KOPT-K1 (cell line): ENCODE measurements around the gene KIF26A.

ENCODE experiments used
- H3K27ac ChIP-seq: fragments of 200-600 bp; sonication (generic); 2 replicates; pipeline ENCODE4 v1.5.1; 2016; ENCODE audit warnings: antibody characterized with exemption, mild to moderate bottlenecking, low read depth, low read length; ENCODE audit not compliant: poor library complexity, severe bottlenecking
- H3K36me3 ChIP-seq: fragments of 200-600 bp; sonication (generic); 2 replicates; pipeline ENCODE4 v1.5.1; 2017; ENCODE audit warnings: antibody characterized with exemption, mild to moderate bottlenecking, low read length, moderate library complexity; ENCODE audit not compliant: insufficient read depth
- H3K9me3 ChIP-seq: fragments of 200-600 bp; sonication (generic); 2 replicates; pipeline ENCODE4 v1.5.1; 2017; ENCODE audit warnings: antibody characterized with exemption, low read length, mild to moderate bottlenecking; ENCODE audit not compliant: insufficient read depth, poor library complexity, severe bottlenecking

KIF26A gene

GRCh38 chr14:104161602-104162367 is 23.4 kb downstream of the KIF26A start:
- no peaks in the 10 kb centered on the region for H3K36me3 ChIP-seq
- no peaks in the 10 kb centered on the region for H3K9me3 ChIP-seq
- no peak overlapping the region for H3K27ac ChIP-seq

DNA sequence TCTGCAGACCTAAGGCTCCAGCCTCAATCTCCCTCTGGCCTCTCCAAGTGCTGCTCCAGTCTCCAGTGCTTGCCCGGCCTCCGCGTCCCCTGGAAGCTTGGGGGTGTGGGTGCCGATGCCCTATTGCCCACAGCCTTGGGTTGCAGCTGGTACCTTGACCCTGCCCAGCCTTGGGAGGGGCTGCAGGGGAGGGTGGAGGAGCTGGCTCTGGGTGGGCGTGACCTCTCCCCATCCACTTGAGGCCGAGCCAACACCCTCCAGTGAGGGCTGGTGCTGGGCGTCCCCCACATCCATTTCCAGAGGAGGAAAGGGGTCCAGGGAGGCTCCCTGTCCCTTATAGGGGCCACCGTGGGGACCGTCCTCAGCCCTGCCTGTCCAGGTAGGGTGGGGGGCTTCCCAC is 24.1 kb downstream of the KIF26A start:
- H3K9me3 ChIP-seq, result no peaks in the 10 kb centered on the region

DNA sequence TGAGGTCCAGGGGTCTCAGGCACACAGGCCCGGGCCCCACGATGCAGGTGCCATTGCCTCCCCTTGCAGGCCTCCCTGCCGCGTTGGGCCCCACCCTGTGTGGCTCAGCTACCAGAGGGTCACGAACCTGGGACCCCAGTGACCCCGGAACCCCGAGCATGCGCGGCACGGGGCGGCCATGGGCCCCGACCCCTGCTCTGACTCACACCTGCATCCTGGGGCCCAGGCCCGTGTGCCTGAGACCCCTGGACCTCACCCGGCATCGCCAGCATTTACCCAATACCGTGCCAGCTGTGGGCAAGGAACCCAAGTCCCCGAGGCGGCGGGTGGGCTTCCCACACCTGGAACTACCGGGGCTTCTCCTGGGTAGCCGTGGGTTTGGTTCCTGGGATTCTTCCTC is 25.2 kb downstream of the KIF26A start:
- Histone ChIP-seq H3K27ac (no peak overlapping the region), H3K36me3 (no peaks in the 10 kb centered on the region), H3K9me3 (no peaks in the 10 kb centered on the region)

More for the DNA sequence above, 24.1 kb downstream of the KIF26A start:
- H3K36me3 ChIP-seq, result no peaks in the 10 kb centered on the region
- no peak overlapping the region for H3K27ac ChIP-seq

DNA sequence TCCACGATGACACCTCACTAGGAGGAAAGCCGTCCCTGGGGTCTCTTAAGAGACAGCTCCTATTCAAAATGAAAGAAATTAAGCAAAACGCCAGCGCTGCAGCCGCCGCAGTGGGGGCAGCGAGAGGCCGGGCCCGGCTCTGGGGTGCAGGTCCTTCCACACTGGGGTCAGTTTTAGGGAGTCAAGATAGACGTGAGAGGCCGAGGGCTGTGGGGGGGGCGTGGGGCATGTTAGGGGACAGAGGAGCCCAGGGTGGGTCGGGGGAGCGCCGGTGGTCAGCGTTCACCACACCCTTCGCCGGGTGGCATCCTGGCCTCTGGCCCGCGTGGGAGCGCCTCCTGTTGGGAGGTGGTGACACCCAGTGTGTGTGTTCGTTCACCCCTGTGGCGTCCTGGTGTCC is 25.7 kb downstream of the KIF26A start:
- no peaks in the 10 kb centered on the region for H3K9me3 ChIP-seq
- H3K36me3 ChIP-seq, result no peaks in the 10 kb centered on the region
- no peak overlapping the region for H3K27ac ChIP-seq

- Histone ChIP-seq H3K36me3 (no peaks in the 10 kb centered on the region), H3K27ac (no peak overlapping the region), H3K9me3 (no peaks in the 10 kb centered on the region)
Observed at GRCh38 chr14:104164512-104164911, 26.1 kb downstream of the KIF26A start.

DNA sequence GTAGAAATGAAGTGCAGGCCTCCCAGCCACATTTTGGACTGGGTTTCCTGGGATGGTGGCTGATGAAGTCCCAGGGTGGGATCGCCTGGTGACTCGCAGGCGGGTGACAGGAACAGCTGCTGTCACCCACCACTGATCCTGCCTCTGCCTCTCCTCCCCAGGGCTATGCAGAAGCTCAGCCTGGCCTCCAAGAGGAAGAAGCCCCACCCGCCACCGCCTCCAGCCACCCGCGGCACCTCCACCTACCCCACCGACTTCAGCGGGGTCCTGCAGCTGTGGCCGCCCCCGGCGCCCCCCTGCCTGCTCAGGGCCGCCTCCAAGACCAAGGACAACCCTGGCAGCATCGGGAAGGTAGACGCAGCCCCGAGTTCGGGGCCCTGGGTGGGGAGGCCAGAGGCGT is 28.3 kb downstream of the KIF26A start:
- no peaks in the 10 kb centered on the region for H3K36me3 ChIP-seq
- H3K27ac ChIP-seq, result no peak overlapping the region

GRCh38 chr14:104168603-104169002 is 30.2 kb downstream of the KIF26A start:
- Histone ChIP-seq H3K9me3 (no peaks in the 10 kb centered on the region), H3K27ac (no peak overlapping the region)

More for the DNA sequence above, 28.3 kb downstream of the KIF26A start:
- H3K9me3 ChIP-seq, result no peaks in the 10 kb centered on the region

GRCh38 chr14:104169005-104169698 is 30.8 kb downstream of the KIF26A start:
- Histone ChIP-seq H3K36me3 (no peaks in the 10 kb centered on the region), H3K27ac (no peak overlapping the region), H3K9me3 (no peaks in the 10 kb centered on the region)

More at GRCh38 chr14:104168603-104169002, 30.2 kb downstream of the KIF26A start:
- no peaks in the 10 kb centered on the region for H3K36me3 ChIP-seq

GRCh38 chr14:104169699-104170479 is 31.5 kb downstream of the KIF26A start:
- Histone ChIP-seq H3K9me3 (no peaks in the 10 kb centered on the region), H3K27ac (no peak overlapping the region), H3K36me3 (no peaks in the 10 kb centered on the region)

DNA sequence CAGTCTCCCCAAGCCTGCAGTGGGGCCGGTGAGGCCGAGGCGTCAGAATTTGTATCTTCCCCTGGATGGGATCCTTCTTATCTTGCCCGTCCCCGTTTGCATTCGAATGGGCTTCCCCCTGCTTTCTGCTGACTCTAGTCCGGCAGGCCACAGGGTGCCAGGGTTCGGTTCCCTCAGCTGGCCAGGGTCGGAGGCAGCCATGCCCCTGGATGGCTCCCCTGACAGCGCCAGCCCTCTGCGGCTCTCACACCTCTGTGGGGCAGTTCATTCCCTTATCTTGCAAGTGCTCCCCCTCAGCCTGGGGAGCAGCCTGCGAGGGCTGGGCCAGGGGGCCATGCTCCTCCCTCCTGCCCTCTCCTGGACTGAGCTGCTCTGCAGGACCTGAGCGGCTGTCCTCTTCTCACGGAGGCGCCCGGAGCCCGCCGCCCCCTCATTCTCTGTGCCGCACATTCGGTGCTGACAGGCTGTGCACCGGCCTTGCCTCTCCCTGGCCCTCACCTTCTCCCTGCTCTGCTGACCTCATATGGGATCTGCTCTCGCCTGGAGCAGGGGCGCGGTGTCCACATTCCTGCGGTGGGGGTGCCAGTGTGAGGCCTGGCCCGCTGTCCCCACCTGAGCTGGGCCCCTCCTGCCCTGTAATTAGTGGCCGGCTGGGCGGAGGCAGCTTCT is 32.8 kb downstream of the KIF26A start:
- Histone ChIP-seq H3K36me3 (no peaks in the 10 kb centered on the region), H3K9me3 (no peaks in the 10 kb centered on the region), H3K27ac (no peak overlapping the region)

DNA sequence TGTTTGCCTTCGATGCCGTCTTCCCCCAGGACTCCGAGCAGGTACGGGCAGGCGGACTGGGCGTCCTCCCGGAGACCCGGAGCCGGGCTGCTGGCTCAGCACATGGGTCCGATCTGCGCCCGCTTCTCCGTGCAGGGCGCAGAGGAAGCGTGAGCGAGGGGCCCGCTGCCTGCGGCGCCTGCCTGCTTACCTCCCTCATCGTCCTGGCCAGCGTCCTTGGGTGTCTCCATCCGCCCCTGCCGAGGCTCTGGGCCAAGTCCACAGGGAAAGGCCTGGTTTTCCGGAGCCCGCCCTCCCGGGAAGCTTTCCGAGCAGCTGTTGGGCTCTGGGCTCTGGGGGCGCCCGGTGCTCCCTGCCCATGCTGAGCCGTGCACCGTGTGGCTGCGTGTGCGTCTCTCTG is 33.5 kb downstream of the KIF26A start:
- no peaks in the 10 kb centered on the region for H3K9me3 ChIP-seq
- no peak overlapping the region for H3K27ac ChIP-seq
- no peaks in the 10 kb centered on the region for H3K36me3 ChIP-seq

GRCh38 chr14:104172349-104172748 is 34.0 kb downstream of the KIF26A start:
- no peaks in the 10 kb centered on the region for H3K36me3 ChIP-seq
- no peak overlapping the region for H3K27ac ChIP-seq
- no peaks in the 10 kb centered on the region for H3K9me3 ChIP-seq

GRCh38 chr14:104172880-104173279 is 34.5 kb downstream of the KIF26A start:
- H3K27ac ChIP-seq, result no peak overlapping the region
- H3K9me3 ChIP-seq, result no peaks in the 10 kb centered on the region
- no peaks in the 10 kb centered on the region for H3K36me3 ChIP-seq

DNA sequence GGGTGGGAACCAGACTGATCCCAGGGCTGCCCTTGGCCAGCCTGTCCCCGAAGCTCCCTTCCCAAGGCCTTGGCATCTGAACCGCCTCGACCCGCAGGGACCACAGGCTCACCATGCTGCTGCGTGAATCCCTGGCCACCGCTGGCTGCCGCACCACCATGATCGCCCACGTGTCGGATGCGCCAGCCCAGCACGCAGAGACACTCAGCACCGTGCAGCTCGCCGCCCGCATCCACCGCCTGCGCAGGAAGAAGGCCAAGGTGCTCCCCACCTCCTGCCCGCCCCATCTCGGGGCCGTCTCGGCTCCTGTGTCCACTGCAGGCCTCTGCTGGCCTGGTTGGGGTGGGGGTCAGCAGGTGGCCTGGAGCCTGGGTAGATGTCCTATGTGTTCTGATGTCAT is 35.7 kb downstream of the KIF26A start:
- H3K9me3 ChIP-seq, result no peaks in the 10 kb centered on the region
- no peaks in the 10 kb centered on the region for H3K36me3 ChIP-seq
- no peak overlapping the region for H3K27ac ChIP-seq

- Histone ChIP-seq H3K36me3 (no peaks in the 10 kb centered on the region), H3K9me3 (no peaks in the 10 kb centered on the region), H3K27ac (no peak overlapping the region)
Observed at GRCh38 chr14:104175041-104175440, 36.7 kb downstream of the KIF26A start.
